RWPE2 (cell line): ENCODE results near the gene FGF1.

Source experiments
- ATAC-seq: fragments of 200-7000 bp; cut with Tn5 transposase; 3 replicates; pipeline ENCODE4 v1.9.1; 2021; ENCODE audit warnings: low read depth
- DNase-seq: peaks from one replicate; pipeline ENCODE4 v3.0.0-alpha.2; 2020; ENCODE audit warnings: low spot score
- H3K27ac ChIP-seq: fragments of 450-650 bp; 2 replicates; pipeline ENCODE4 v1.5.1; 2017; ENCODE audit warnings: mild to moderate bottlenecking; ENCODE audit not compliant: poor library complexity, severe bottlenecking
- H3K27me3 ChIP-seq: fragments of 250-450 bp; sonication (Bioruptor Pico); 2 replicates; pipeline ENCODE4 v1.5.1; 2021; ENCODE audit warnings: mild to moderate bottlenecking, moderate library complexity; ENCODE audit not compliant: insufficient read depth, poor library complexity, severe bottlenecking
- H3K36me3 ChIP-seq: fragments of 250-450 bp; sonication (Bioruptor Pico); 2 replicates; pipeline ENCODE4 v1.5.1; 2020; ENCODE audit warnings: low read depth, mild to moderate bottlenecking, moderate library complexity
- H3K4me1 ChIP-seq: fragments of 250-450 bp; sonication (Bioruptor Pico); 2 replicates; pipeline ENCODE4 v1.5.1; 2021; ENCODE audit warnings: mild to moderate bottlenecking, moderate library complexity; ENCODE audit not compliant: insufficient read depth, poor library complexity, severe bottlenecking
- H3K4me3 ChIP-seq: fragments of 250-450 bp; sonication (Bioruptor Pico); 2 replicates; pipeline ENCODE4 v1.5.1; 2021; ENCODE audit warnings: mild to moderate bottlenecking, moderate library complexity; ENCODE audit not compliant: severe bottlenecking
- H3K9me3 ChIP-seq: fragments of 250-450 bp; sonication (Bioruptor Pico); 2 replicates; pipeline ENCODE4 v1.5.1; 2021; ENCODE audit warnings: mild to moderate bottlenecking, moderate library complexity; ENCODE audit not compliant: severe bottlenecking
- TF ChIP-seq, protein P1 (sequence below): fragments of 450-650 bp; IDR thresholded peaks from one replicate; pipeline ENCODE4 v1.5.1; 2017; ENCODE audit warnings: mild to moderate bottlenecking, moderate library complexity; ENCODE audit not compliant: poor library complexity, severe bottlenecking

The FGF1 gene

DNA sequence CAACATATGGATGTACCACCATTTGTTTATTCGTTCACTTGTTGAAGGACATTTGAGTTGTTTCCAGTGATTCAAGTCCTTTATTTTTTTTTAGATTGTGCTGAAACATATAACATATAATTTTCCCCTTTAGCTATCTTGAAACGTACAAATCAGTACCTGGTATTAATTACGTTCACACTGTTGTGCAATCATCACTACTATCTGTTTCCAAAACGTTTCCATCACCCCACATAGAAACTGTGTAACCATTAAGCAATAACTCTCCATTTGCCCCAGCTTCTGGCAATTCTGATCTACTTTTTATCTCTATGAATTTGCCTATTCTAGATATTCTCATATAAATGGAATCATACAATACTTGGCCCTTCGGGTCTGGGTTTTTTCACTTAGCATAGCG lies 116.0 kb downstream of the FGF1 start:
- Histone ChIP-seq H3K27ac (no peak overlapping the region), H3K9me3 (no peaks in the 10 kb centered on the region), H3K27me3 (no peaks in the 10 kb centered on the region), H3K4me3 (no peak overlapping the region), H3K4me1 (peaks cover 9% of the 10 kb centered on the region), H3K36me3 (no peaks in the 10 kb centered on the region)
- DNase-seq (no peak), ATAC-seq (no peak)
- TF ChIP-seq, protein P1, sequence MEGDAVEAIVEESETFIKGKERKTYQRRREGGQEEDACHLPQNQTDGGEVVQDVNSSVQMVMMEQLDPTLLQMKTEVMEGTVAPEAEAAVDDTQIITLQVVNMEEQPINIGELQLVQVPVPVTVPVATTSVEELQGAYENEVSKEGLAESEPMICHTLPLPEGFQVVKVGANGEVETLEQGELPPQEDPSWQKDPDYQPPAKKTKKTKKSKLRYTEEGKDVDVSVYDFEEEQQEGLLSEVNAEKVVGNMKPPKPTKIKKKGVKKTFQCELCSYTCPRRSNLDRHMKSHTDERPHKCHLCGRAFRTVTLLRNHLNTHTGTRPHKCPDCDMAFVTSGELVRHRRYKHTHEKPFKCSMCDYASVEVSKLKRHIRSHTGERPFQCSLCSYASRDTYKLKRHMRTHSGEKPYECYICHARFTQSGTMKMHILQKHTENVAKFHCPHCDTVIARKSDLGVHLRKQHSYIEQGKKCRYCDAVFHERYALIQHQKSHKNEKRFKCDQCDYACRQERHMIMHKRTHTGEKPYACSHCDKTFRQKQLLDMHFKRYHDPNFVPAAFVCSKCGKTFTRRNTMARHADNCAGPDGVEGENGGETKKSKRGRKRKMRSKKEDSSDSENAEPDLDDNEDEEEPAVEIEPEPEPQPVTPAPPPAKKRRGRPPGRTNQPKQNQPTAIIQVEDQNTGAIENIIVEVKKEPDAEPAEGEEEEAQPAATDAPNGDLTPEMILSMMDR: no peak

DNA sequence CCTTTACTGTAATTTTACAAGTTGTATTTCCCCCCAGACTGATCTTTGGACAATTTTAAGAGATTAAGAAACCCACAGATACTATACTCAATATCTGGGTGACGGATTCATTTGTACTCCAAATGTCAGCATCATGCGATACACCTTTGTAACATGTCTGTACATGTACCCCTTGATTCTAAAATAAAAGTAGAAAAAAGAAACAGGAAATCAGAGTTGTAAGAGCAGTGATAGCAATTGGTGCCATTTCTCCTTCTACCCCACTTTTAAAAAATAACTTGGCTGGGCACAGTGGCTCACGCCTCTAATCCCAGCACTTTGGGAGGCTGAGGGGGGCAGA lies 116.9 kb downstream of the FGF1 start:
- H3K4me3 ChIP-seq: no peak overlapping the region
- no peaks in the 10 kb centered on the region for H3K9me3 ChIP-seq
- ATAC-seq: no peak
- no peak for DNase-seq
- H3K27ac ChIP-seq: no peak overlapping the region
- no peaks in the 10 kb centered on the region for H3K27me3 ChIP-seq
- TF ChIP-seq, protein P1: no peak
- no peaks in the 10 kb centered on the region for H3K36me3 ChIP-seq
- peaks cover 9% of the 10 kb centered on the region for H3K4me1 ChIP-seq

DNA sequence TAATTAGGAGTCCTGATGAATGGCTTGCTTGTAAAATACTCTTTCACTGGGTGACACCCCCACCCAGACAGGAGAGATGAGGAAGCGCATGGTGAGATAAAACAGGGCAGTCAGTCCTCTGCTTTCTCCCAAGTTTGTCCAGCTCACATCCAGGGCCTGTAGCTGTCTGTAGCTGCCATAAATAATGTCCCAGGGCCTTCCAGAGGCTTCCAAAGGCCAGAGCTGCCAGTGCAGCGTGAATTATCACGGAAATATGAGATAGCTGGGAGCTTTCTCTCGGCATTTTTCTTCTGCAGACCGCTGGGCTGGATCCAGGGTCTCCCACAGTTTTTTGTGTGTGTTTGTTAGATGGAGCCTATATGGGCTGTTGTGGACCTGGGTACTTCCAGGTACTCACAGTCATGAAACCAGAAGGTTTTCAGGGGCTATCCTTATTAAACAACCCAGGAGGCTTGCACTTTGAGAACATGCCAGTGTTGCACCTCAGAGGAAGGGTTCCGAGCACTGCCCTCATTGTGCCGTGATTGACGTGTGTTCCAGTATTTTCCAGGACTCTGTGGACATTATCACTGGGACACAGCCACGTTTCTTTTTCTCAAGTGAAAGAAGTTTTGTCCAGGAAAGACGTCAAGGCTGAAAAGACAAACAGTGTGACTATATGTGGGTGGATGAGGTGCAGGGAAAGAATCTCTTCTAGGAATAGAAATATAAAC lies 117.5 kb downstream of the FGF1 start:
- Histone ChIP-seq H3K4me3 (no peak overlapping the region), H3K27ac (no peak overlapping the region), H3K4me1 (peaks cover 9% of the 10 kb centered on the region), H3K27me3 (no peaks in the 10 kb centered on the region), H3K36me3 (no peaks in the 10 kb centered on the region), H3K9me3 (no peaks in the 10 kb centered on the region)
- TF ChIP-seq, protein P1: no peak
- ATAC-seq (no peak), DNase-seq (no peak)

DNA sequence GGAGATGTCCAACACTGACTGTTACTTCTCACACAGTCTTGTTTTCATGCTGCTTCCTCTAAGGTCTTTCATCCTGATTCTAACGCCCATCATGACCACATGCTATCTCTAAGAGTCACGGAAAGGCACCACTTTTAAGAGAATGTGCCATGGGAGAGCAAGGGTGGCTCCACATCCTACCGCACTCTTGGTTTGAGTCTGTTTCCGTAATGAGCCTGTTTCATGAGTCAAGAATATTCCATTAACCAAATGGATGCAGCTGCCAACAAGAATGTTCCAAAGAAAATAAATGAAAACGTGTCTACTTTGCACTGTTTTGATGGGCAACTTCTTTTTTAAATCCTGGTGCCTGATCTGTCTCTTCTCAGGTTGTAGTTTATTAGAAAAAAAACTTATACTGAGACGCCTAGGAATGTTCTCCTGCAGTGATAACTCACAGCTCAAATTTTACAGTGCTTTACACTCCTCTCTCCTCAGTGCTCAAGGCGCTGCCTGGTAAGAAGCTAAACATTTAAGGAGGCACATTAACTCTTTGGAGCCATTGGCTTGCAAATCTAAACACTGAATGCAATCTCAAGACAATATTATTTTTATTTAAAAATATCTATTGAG lies 124.3 kb downstream of the FGF1 start:
- no peaks in the 10 kb centered on the region for H3K36me3 ChIP-seq
- ATAC-seq (no peak), DNase-seq (no peak)
- no peak overlapping the region for H3K4me3 ChIP-seq
- H3K4me1 ChIP-seq: no peaks in the 10 kb centered on the region
- H3K27ac ChIP-seq: no peak overlapping the region
- TF ChIP-seq, protein P1: no peak
- no peaks in the 10 kb centered on the region for H3K9me3 ChIP-seq
- H3K27me3 ChIP-seq: no peaks in the 10 kb centered on the region

DNA sequence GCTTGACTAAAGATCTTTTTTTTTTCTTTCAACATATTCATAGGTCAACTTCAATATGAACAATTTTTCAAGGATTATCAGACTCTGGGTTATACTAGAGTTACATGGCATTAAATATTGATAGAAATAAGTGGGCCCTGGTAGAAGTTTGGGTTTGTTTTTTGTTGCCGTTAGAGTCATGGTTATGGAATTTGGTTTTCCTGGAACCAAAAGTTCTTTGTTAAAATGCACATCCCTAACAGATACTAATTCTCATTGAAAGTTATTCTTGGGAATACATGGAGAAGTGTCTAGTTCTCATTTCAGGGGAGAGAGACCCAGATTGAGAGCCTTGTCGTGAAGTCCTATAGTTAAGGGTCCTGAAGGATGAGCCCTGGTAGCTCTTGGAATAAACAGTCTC lies 124.9 kb downstream of the FGF1 start:
- TF ChIP-seq, protein P1: no peak
- no peak for DNase-seq
- H3K4me3 ChIP-seq: no peak overlapping the region

More for the DNA sequence above, 124.9 kb downstream of the FGF1 start:
- no peaks in the 10 kb centered on the region for H3K4me1 ChIP-seq
- no peaks in the 10 kb centered on the region for H3K36me3 ChIP-seq
- H3K9me3 ChIP-seq: no peaks in the 10 kb centered on the region
- H3K27ac ChIP-seq: no peak overlapping the region
- no peaks in the 10 kb centered on the region for H3K27me3 ChIP-seq
- no peak for ATAC-seq
